SU-DHL-6 (cell line): ENCODE data around the gene GARNL3.

Source experiments
- CTCF ChIP-seq: fragments of 200-600 bp; sonication (generic); IDR thresholded peaks from one replicate; pipeline ENCODE4 v1.5.1; 2017; ENCODE audit warnings: antibody characterized with exemption, mild to moderate bottlenecking, low read length, moderate library complexity; ENCODE audit not compliant: insufficient read depth, poor library complexity, severe bottlenecking
- EZH2phosphoT487 ChIP-seq: fragments of 200-600 bp; sonication (generic), shearing (Covaris generic); conservative IDR thresholded peaks from 2 replicates; pipeline ENCODE4 v1.6.1; 2018; ENCODE audit warnings: mild to moderate bottlenecking, antibody characterized with exemption, low read length, moderate library complexity, mixed read lengths

GRCh38 chr9:127398275-127398647, 133.7 kb downstream of the GARNL3 start:
- no peak for TF ChIP-seq CTCF
- no peak for TF ChIP-seq EZH2phosphoT487
